ENCODE results near the gene ATP5IF1. TPM values are rescaled to one million over a fixed set of nuclear protein-coding genes. Genes with fewer than 3 reads are reported as not detected.

ATP5IF1 gene
- total and polyA plus RNA-seq, 9 of the 15 experiments (the other 6 are each of a cell fraction or from before 2014, with no cell fraction given): 292 to 1,422 (median 388) TPM

DNA sequence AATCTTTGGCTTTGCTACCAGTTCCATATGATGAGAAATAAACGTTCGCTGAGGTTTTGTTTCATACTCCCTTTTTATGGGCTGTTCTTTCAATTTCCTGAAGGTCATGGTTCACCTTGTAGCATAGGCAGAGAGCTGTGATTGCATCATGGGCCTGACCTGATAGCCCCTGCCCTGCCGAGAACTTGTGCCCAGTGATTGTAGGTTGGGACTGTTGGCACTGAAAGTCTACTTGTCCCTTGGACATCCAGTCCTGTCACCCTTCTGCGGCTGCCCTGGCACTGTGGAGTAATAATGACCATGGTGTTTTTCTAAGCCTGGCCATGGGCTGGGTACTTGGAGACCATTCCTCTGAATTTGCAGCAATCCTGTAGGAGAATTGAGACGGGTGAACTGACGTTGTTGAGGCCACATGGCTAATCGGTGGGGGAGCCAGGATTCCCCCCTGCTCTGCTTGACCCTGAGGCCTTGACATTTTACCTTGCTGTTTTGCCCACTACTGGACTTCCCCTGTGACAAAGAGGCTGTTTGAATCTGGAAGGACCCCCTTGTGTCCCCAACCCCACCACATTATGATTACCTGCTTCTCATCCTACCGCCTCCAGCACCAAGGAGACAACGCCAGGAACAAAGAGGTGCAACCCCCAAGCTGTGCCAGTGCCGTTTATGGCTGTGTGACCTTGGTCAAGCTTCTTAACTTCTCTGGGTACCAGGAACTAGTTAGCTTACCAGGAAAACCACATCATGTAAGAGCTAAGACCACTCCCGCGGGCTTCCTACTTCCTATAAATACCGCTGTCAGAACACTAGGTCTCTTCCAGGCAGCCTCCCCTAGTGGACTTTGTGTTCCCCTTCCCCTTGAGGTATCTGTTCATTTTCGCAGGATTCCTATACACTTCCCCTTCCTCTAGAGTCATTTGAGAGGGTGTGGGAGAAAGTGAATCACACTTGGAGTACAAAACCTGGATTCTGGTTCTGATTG is 46.8 kb downstream of the ATP5IF1 start (continued):
- TF ChIP-seq, protein P1, sequence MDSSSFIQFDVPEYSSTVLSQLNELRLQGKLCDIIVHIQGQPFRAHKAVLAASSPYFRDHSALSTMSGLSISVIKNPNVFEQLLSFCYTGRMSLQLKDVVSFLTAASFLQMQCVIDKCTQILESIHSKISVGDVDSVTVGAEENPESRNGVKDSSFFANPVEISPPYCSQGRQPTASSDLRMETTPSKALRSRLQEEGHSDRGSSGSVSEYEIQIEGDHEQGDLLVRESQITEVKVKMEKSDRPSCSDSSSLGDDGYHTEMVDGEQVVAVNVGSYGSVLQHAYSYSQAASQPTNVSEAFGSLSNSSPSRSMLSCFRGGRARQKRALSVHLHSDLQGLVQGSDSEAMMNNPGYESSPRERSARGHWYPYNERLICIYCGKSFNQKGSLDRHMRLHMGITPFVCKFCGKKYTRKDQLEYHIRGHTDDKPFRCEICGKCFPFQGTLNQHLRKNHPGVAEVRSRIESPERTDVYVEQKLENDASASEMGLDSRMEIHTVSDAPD (CRISPR knock-in tag; IDR thresholded peaks at IDR 0.05): no peak
- TF ChIP-seq JUN (IDR thresholded peaks at IDR 0.05; ENCODE audit: borderline replicate concordance, low read depth, low read length) (no peak), JUN (CRISPR knock-in tag; IDR thresholded peaks at IDR 0.05; ENCODE audit: borderline replicate concordance) (no peak), SUPT5H (IDR thresholded peaks at IDR 0.05) (peak; percentile 62), SMARCA5 (IDR thresholded peaks at IDR 0.05) (peak; percentile 71; the same call in 1 of the 2 replicates), ZNF263 (CRISPR knock-in tag; IDR thresholded peaks at IDR 0.05; ENCODE audit: borderline replicate concordance) (no peak), HMGN3 (IDR thresholded peaks at IDR 0.05; ENCODE audit: borderline replicate concordance, extremely low read depth, insufficient read length, low read depth, low read length) (no peak), KLF10 (CRISPR knock-in tag; IDR thresholded peaks at IDR 0.05) (no peak)
- TF ChIP-seq, protein P2, sequence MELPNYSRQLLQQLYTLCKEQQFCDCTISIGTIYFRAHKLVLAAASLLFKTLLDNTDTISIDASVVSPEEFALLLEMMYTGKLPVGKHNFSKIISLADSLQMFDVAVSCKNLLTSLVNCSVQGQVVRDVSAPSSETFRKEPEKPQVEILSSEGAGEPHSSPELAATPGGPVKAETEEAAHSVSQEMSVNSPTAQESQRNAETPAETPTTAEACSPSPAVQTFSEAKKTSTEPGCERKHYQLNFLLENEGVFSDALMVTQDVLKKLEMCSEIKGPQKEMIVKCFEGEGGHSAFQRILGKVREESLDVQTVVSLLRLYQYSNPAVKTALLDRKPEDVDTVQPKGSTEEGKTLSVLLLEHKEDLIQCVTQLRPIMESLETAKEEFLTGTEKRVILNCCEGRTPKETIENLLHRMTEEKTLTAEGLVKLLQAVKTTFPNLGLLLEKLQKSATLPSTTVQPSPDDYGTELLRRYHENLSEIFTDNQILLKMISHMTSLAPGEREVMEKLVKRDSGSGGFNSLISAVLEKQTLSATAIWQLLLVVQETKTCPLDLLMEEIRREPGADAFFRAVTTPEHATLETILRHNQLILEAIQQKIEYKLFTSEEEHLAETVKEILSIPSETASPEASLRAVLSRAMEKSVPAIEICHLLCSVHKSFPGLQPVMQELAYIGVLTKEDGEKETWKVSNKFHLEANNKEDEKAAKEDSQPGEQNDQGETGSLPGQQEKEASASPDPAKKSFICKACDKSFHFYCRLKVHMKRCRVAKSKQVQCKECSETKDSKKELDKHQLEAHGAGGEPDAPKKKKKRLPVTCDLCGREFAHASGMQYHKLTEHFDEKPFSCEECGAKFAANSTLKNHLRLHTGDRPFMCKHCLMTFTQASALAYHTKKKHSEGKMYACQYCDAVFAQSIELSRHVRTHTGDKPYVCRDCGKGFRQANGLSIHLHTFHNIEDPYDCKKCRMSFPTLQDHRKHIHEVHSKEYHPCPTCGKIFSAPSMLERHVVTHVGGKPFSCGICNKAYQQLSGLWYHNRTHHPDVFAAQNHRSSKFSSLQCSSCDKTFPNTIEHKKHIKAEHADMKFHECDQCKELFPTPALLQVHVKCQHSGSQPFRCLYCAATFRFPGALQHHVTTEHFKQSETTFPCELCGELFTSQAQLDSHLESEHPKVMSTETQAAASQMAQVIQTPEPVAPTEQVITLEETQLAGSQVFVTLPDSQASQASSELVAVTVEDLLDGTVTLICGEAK (IDR thresholded peaks at IDR 0.05): no peak
- TF ChIP-seq, protein P2 (CRISPR knock-in tag; IDR thresholded peaks at IDR 0.05): no peak
- TF ChIP-seq, protein P3, sequence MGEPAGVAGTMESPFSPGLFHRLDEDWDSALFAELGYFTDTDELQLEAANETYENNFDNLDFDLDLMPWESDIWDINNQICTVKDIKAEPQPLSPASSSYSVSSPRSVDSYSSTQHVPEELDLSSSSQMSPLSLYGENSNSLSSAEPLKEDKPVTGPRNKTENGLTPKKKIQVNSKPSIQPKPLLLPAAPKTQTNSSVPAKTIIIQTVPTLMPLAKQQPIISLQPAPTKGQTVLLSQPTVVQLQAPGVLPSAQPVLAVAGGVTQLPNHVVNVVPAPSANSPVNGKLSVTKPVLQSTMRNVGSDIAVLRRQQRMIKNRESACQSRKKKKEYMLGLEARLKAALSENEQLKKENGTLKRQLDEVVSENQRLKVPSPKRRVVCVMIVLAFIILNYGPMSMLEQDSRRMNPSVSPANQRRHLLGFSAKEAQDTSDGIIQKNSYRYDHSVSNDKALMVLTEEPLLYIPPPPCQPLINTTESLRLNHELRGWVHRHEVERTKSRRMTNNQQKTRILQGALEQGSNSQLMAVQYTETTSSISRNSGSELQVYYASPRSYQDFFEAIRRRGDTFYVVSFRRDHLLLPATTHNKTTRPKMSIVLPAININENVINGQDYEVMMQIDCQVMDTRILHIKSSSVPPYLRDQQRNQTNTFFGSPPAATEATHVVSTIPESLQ (CRISPR knock-in tag; IDR thresholded peaks at IDR 0.05): no peak
- TF ChIP-seq, protein P4, sequence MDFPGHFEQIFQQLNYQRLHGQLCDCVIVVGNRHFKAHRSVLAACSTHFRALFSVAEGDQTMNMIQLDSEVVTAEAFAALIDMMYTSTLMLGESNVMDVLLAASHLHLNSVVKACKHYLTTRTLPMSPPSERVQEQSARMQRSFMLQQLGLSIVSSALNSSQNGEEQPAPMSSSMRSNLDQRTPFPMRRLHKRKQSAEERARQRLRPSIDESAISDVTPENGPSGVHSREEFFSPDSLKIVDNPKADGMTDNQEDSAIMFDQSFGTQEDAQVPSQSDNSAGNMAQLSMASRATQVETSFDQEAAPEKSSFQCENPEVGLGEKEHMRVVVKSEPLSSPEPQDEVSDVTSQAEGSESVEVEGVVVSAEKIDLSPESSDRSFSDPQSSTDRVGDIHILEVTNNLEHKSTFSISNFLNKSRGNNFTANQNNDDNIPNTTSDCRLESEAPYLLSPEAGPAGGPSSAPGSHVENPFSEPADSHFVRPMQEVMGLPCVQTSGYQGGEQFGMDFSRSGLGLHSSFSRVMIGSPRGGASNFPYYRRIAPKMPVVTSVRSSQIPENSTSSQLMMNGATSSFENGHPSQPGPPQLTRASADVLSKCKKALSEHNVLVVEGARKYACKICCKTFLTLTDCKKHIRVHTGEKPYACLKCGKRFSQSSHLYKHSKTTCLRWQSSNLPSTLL (IDR thresholded peaks at IDR 0.05): no peak

All from K562 (cell line).